ENCODE measurements around the gene HHATL.

DNA sequence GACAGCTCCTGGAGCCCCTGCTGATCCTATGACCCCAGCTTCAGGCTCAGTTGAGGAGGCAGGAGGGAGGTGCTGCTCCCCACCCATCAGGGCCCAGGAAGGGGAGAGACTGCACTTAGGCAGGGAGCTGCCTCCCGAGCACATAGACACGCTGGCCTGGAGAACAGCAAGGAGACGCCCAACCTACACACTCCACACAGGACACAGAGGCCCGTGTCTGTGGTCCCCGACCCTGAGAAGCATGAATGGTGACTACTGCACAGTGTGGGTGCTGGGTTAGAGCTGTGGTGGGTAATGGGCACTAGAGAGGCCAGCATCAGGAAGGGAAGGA lies 1.1 kb upstream of the HHATL start:
- TF ChIP-seq, protein P1, sequence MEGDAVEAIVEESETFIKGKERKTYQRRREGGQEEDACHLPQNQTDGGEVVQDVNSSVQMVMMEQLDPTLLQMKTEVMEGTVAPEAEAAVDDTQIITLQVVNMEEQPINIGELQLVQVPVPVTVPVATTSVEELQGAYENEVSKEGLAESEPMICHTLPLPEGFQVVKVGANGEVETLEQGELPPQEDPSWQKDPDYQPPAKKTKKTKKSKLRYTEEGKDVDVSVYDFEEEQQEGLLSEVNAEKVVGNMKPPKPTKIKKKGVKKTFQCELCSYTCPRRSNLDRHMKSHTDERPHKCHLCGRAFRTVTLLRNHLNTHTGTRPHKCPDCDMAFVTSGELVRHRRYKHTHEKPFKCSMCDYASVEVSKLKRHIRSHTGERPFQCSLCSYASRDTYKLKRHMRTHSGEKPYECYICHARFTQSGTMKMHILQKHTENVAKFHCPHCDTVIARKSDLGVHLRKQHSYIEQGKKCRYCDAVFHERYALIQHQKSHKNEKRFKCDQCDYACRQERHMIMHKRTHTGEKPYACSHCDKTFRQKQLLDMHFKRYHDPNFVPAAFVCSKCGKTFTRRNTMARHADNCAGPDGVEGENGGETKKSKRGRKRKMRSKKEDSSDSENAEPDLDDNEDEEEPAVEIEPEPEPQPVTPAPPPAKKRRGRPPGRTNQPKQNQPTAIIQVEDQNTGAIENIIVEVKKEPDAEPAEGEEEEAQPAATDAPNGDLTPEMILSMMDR (IDR thresholded peaks at IDR 0.05), result no peak
- TF ChIP-seq POLR2A (IDR thresholded peaks at IDR 0.05), result no peak

Data from uterus (tissue), 2 donors.